Mesenchymal stem cell (in vitro differentiated cells and primary cell): ENCODE results near the gene PTCD2.

ENCODE experiments used
- DNase-seq: peaks from one replicate; pipeline ENCODE4 v3.0.0-alpha.2; 2013
- H2AFZ ChIP-seq: one replicate; pipeline ENCODE4 v1.6.1; 2013; ENCODE audit warnings: low read depth, mild to moderate bottlenecking, control low read depth, inconsistent platforms, low read length, moderate library complexity
- H2AK5ac ChIP-seq: 2 replicates; pipeline ENCODE4 v1.6.1; 2013; ENCODE audit warnings: low read length, moderate library complexity, mild to moderate bottlenecking, inconsistent platforms; ENCODE audit not compliant: severe bottlenecking
- H2BK120ac ChIP-seq: one replicate; pipeline ENCODE4 v1.6.1; 2013; ENCODE audit warnings: low read depth, mild to moderate bottlenecking, inconsistent platforms, low read length, moderate library complexity
- H2BK12ac ChIP-seq, 2 experiments: one replicate each; pipeline ENCODE4 v1.6.1; 2013; ENCODE audit warnings: inconsistent platforms in 2 of 2, low read length in 2 of 2, mild to moderate bottlenecking in 2 of 2, moderate library complexity in 2 of 2, control low read depth in 1 of 2
- H2BK15ac ChIP-seq: one replicate; pipeline ENCODE4 v1.6.1; 2013; ENCODE audit warnings: mild to moderate bottlenecking, low read depth, inconsistent platforms; ENCODE audit not compliant: poor library complexity, severe bottlenecking
- H2BK5ac ChIP-seq: 2 replicates; pipeline ENCODE4 v1.6.1; 2013; ENCODE audit warnings: low read depth, mild to moderate bottlenecking, low read length, control low read depth, inconsistent platforms; ENCODE audit not compliant: poor library complexity, severe bottlenecking
- H3K14ac ChIP-seq, 2 experiments: one replicate each; pipeline ENCODE4 v1.6.1; 2013; ENCODE audit warnings: inconsistent platforms in 2 of 2, low read length in 2 of 2, control low read depth in 1 of 2, mild to moderate bottlenecking in 1 of 2, moderate library complexity in 1 of 2
- H3K18ac ChIP-seq, 2 experiments: one replicate each; pipeline ENCODE4 v1.6.1; 2013; ENCODE audit warnings: inconsistent platforms in 2 of 2, low read length in 2 of 2, control low read depth in 1 of 2, low read depth in 1 of 2, mild to moderate bottlenecking in 1 of 2
- H3K23ac ChIP-seq, 2 experiments: one replicate each; pipeline ENCODE4 v1.6.1; 2013; ENCODE audit warnings: inconsistent platforms in 2 of 2, low read length in 2 of 2, mild to moderate bottlenecking in 2 of 2, moderate library complexity in 2 of 2, control low read depth in 1 of 2
- H3K27ac ChIP-seq: 2 replicates; pipeline ENCODE4 v1.5.1; 2013; ENCODE audit warnings: mild to moderate bottlenecking, moderate library complexity, low read length, control low read depth, inconsistent platforms; ENCODE audit not compliant: poor library complexity, severe bottlenecking
- H3K27me3 ChIP-seq, 2 experiments: 2 replicates each; pipeline versions ENCODE4 v1.6.1 to v1.7.0; 2013; ENCODE audit warnings: low read length in 2 of 2, mild to moderate bottlenecking in 2 of 2, moderate library complexity in 2 of 2, control low read depth in 1 of 2, inconsistent platforms in 1 of 2; ENCODE audit not compliant: control insufficient read depth in 1 of 2, insufficient read depth in 1 of 2
- H3K36me3 ChIP-seq, 2 experiments: 2 replicates each; pipeline versions ENCODE4 v1.6.1 to v1.7.0; 2013; ENCODE audit warnings: low read length in 2 of 2, control low read depth in 1 of 2, inconsistent platforms in 1 of 2, low read depth in 1 of 2, mild to moderate bottlenecking in 1 of 2; ENCODE audit not compliant: insufficient read depth in 2 of 2, control insufficient read depth in 1 of 2
- H3K4ac ChIP-seq, 2 experiments: one replicate each; pipeline ENCODE4 v1.6.1; 2013; ENCODE audit warnings: inconsistent platforms in 2 of 2, low read length in 2 of 2, mild to moderate bottlenecking in 2 of 2, moderate library complexity in 2 of 2, control low read depth in 1 of 2, low read depth in 1 of 2
- H3K4me1 ChIP-seq: 2 replicates; pipeline ENCODE4 v1.6.1; 2013; ENCODE audit warnings: low read depth, low read length, control low read depth; ENCODE audit not compliant: control insufficient read depth, insufficient read depth
- H3K4me2 ChIP-seq: 2 replicates; pipeline ENCODE4 v1.6.1; 2013; ENCODE audit warnings: low read length, mild to moderate bottlenecking, inconsistent platforms; ENCODE audit not compliant: poor library complexity, severe bottlenecking
- H3K4me3 ChIP-seq, 2 experiments: 2 replicates each; pipeline versions ENCODE4 v1.5.1 to v1.7.0; 2013; ENCODE audit warnings: low read length in 2 of 2, mild to moderate bottlenecking in 2 of 2, control low read depth in 1 of 2, low read depth in 1 of 2; ENCODE audit not compliant: insufficient read depth in 1 of 2
- H3K79me1 ChIP-seq: replicated peaks from 2 replicates; pipeline ENCODE4 v1.6.1; 2013; ENCODE audit warnings: mild to moderate bottlenecking, control low read depth, low read length, inconsistent platforms; ENCODE audit not compliant: poor library complexity, severe bottlenecking
- H3K9ac ChIP-seq: 2 replicates; pipeline ENCODE4 v1.7.0; 2013; ENCODE audit warnings: mild to moderate bottlenecking, low read length, moderate library complexity
- H3K9me3 ChIP-seq: 2 replicates; pipeline ENCODE4 v1.7.0; 2013; ENCODE audit warnings: mild to moderate bottlenecking, low read length; ENCODE audit not compliant: control insufficient read depth
- H4K8ac ChIP-seq: one replicate; pipeline ENCODE4 v1.6.1; 2013; ENCODE audit warnings: inconsistent platforms, mild to moderate bottlenecking, low read length, moderate library complexity
- H4K91ac ChIP-seq: one replicate; pipeline ENCODE4 v1.6.1; 2013; ENCODE audit warnings: mild to moderate bottlenecking, low read length, inconsistent platforms
- WGBS: methylation state at CpG from one replicate; pipeline ENCODE4 v1.1.7; 2013; ENCODE audit warnings: mixed read lengths; 5-methylcytosine and 5-hydroxymethylcytosine counted together

The PTCD2 gene

GRCh38 chr5:72292411-72292810 is 27.8 kb upstream of the PTCD2 start:
- no peak overlapping the region for H2BK12ac ChIP-seq
- H3K14ac ChIP-seq = no peak overlapping the region
- no peak overlapping the region for H3K4me3 ChIP-seq
- DNase-seq = no peak
- 83% methylated on average over 1 of the region's 1 CpG for WGBS
- H3K9me3 ChIP-seq = no peaks in the 10 kb centered on the region
- H3K18ac ChIP-seq = no peak overlapping the region
- no peak overlapping the region for H2AFZ ChIP-seq
- H3K27ac ChIP-seq = no peak overlapping the region
- H4K91ac ChIP-seq = no peak overlapping the region
- H2AK5ac ChIP-seq = no peak overlapping the region
- H3K9ac ChIP-seq = no peak overlapping the region
- H3K4me1 ChIP-seq = peaks cover 4% of the 10 kb centered on the region
- no peak overlapping the region for H3K4me2 ChIP-seq
- H2BK15ac ChIP-seq = no peak overlapping the region
- H3K79me1 ChIP-seq = peaks cover 17% of the 10 kb centered on the region
- H2BK5ac ChIP-seq = no peak overlapping the region
- H4K8ac ChIP-seq = no peak overlapping the region
- no peaks in the 10 kb centered on the region for H3K27me3 ChIP-seq
- no peak overlapping the region for H3K4ac ChIP-seq
- peaks cover 3 to 69% of the 10 kb centered on the region in 2 experiments for H3K36me3 ChIP-seq
- peak overlapping the region in 1 of 2 experiments; percentile 60 for H3K23ac ChIP-seq
- H2BK120ac ChIP-seq = no peak overlapping the region

GRCh38 chr5:72293495-72294055 is 26.6 kb upstream of the PTCD2 start:
- no peak overlapping the region for H2AFZ ChIP-seq
- no peak overlapping the region for H2BK12ac ChIP-seq
- peaks cover 15% of the 10 kb centered on the region for H3K79me1 ChIP-seq
- no peak overlapping the region for H3K9ac ChIP-seq
- H3K27ac ChIP-seq = no peak overlapping the region
- H3K4me1 ChIP-seq = peaks cover 4% of the 10 kb centered on the region
- no peak for DNase-seq
- 94% methylated on average over 3 of the region's 3 CpGs for WGBS
- H3K27me3 ChIP-seq = no peaks in the 10 kb centered on the region
- H4K91ac ChIP-seq = no peak overlapping the region
- no peak overlapping the region for H3K14ac ChIP-seq
- no peak overlapping the region for H3K4me3 ChIP-seq
- no peak overlapping the region for H2AK5ac ChIP-seq
- no peak overlapping the region for H3K23ac ChIP-seq
- no peak overlapping the region for H2BK120ac ChIP-seq
- no peak overlapping the region for H2BK15ac ChIP-seq
- no peak overlapping the region for H3K18ac ChIP-seq
- H4K8ac ChIP-seq = no peak overlapping the region
- H3K9me3 ChIP-seq = no peaks in the 10 kb centered on the region
- H3K4ac ChIP-seq = no peak overlapping the region
- no peak overlapping the region for H3K4me2 ChIP-seq
- H3K36me3 ChIP-seq = peaks cover 3 to 63% of the 10 kb centered on the region in 2 experiments
- H2BK5ac ChIP-seq = no peak overlapping the region

GRCh38 chr5:72294473-72294872 is 25.7 kb upstream of the PTCD2 start:
- no CpG with 5 or more reads among the region's 2 CpGs for WGBS
- Histone ChIP-seq H3K4me1 (peaks cover 2% of the 10 kb centered on the region), H3K4me2 (no peak overlapping the region)

GRCh38 chr5:72295539-72295938 is 24.6 kb upstream of the PTCD2 start:
- Histone ChIP-seq H3K27ac (no peak overlapping the region), H2BK12ac (no peak overlapping the region)

More at GRCh38 chr5:72294473-72294872, 25.7 kb upstream of the PTCD2 start:
- H3K14ac ChIP-seq = no peak overlapping the region
- peaks cover 0 to 57% of the 10 kb centered on the region in 2 experiments for H3K36me3 ChIP-seq
- no peak overlapping the region for H3K4me3 ChIP-seq
- no peak overlapping the region for H2BK120ac ChIP-seq
- H3K18ac ChIP-seq = no peak overlapping the region
- no peak overlapping the region for H2BK12ac ChIP-seq
- no peak overlapping the region for H2BK5ac ChIP-seq
- H3K27ac ChIP-seq = no peak overlapping the region
- H4K8ac ChIP-seq = no peak overlapping the region
- H3K27me3 ChIP-seq = no peaks in the 10 kb centered on the region
- peaks cover 10% of the 10 kb centered on the region for H3K79me1 ChIP-seq
- H2AK5ac ChIP-seq = no peak overlapping the region
- no peak overlapping the region for H2AFZ ChIP-seq
- no peak overlapping the region for H2BK15ac ChIP-seq
- no peak overlapping the region for H3K23ac ChIP-seq
- H4K91ac ChIP-seq = no peak overlapping the region
- H3K9me3 ChIP-seq = no peaks in the 10 kb centered on the region
- no peak overlapping the region for H3K4ac ChIP-seq
- no peak overlapping the region for H3K9ac ChIP-seq
- no peak for DNase-seq

More at GRCh38 chr5:72295539-72295938, 24.6 kb upstream of the PTCD2 start:
- Histone ChIP-seq H4K8ac (no peak overlapping the region), H3K4me1 (peaks cover 2% of the 10 kb centered on the region), H3K27me3 (no peaks in the 10 kb centered on the region), H4K91ac (no peak overlapping the region), H2BK120ac (no peak overlapping the region), H3K4me2 (no peak overlapping the region), H3K9ac (no peak overlapping the region), H2AK5ac (no peak overlapping the region), H3K9me3 (no peaks in the 10 kb centered on the region), H3K18ac (no peak overlapping the region), H2AFZ (no peak overlapping the region), H3K4me3 (no peak overlapping the region), H3K23ac (no peak overlapping the region), H3K4ac (no peak overlapping the region), H3K36me3 (peaks cover 0 to 46% of the 10 kb centered on the region in 2 experiments), H2BK5ac (no peak overlapping the region), H3K14ac (no peak overlapping the region), H3K79me1 (peaks cover 15% of the 10 kb centered on the region), H2BK15ac (no peak overlapping the region)
- DNase-seq = no peak
- WGBS = 100% methylated on average over 3 of the region's 4 CpGs
